Right lobe of liver (tissue), 4 donors: ENCODE results near the gene TNNT3.

ENCODE experiments used
- CTCF ChIP-seq, 4 donors: fragments of 200-600 bp in 3 of 4; fragments of 450-650 bp in 1 of 4; IDR thresholded peaks; one replicate each; pipeline versions ENCODE4 v1.5.1 to v1.8.0; 2016 to 2022; ENCODE audit warnings: antibody characterized with exemption in 4 of 4, mild to moderate bottlenecking in 2 of 4
- POLR2A ChIP-seq: fragments of 450-650 bp; IDR thresholded peaks from one replicate; pipeline ENCODE4 v1.6.1; 2017; ENCODE audit warnings: antibody characterized with exemption, mild to moderate bottlenecking
- donor health status: DM: no; HTN: no; CAD: no.
- donor health status: DM: no; HTN: no; CAD: no.
- donor health status: DM: no; HTN: yes; CAD: no.

- TF ChIP-seq CTCF (IDR thresholded peaks at IDR 0.05): no peak
- TF ChIP-seq POLR2A: no peak
These were observed 20.4 kb upstream of the TNNT3 start for GRCh38 chr11:1899090-1899489.
